ENCODE measurements around the gene EPN2. TPM values are rescaled to one million over a fixed set of nuclear protein-coding genes. Genes with fewer than 3 reads are reported as not detected.

EPN2 gene
- total and polyA plus RNA-seq, 10 of the 15 experiments (the other 5 are each of a cell fraction or from before 2014, with no cell fraction given), result 0.26 to 8.4 (median 4.7) TPM

GRCh38 chr17:19338031-19338990 lies 101.1 kb downstream of the EPN2 start (continued):
- no peak for TF ChIP-seq KLF5 (IDR thresholded peaks at IDR 0.05; ENCODE audit: partially characterized antibody)
- TF ChIP-seq CTCF (IDR thresholded peaks at IDR 0.05 in 2 of 3, conservative IDR thresholded peaks at IDR 0.05 in 1 of 3; ENCODE audit: control insufficient read depth in 2 of 3, extremely low read depth in 1 of 3, insufficient read depth in 1 of 3, low read depth in 3 of 3, low read length in 3 of 3), result peak; percentile 68 to 74 (median 73)
- no peak for TF ChIP-seq SUZ12 (IDR thresholded peaks at IDR 0.05; ENCODE audit: unreplicated experiment)
- no peak for TF ChIP-seq EED (IDR thresholded peaks at IDR 0.05; ENCODE audit: low read depth)
- TF ChIP-seq POU2F2 (IDR thresholded peaks at IDR 0.05; ENCODE audit: borderline replicate concordance, low read depth, low read length), result no peak
- 0 out of 2 replicates have a peak, but pooled peaks have one; percentile 14 for TF ChIP-seq NR2F1 (conservative IDR thresholded peaks at IDR 0.05)
- TF ChIP-seq SMAD5 (IDR thresholded peaks at IDR 0.05; ENCODE audit: low read depth), result no peak

- in situ Hi-C loops (cut with MboI), result loop anchor here (5.0 kb wide), 1 partner anchor 87 kb away; no protein-coding TSS in a partner anchor
- intact Hi-C loops (cut with micrococcal nuclease; ENCODE audit: unreplicated experiment), result no loop called here
- WGBS (ENCODE audit: insufficient coverage, insufficient replicate concordance, low lambda C conversion rate, missing lambda C conversion rate), result 50% methylated on average over 2 of the region's 2 CpGs
- TF ChIP-seq HDAC2 (IDR thresholded peaks at IDR 0.05) (no peak), USF1 (IDR thresholded peaks at IDR 0.05; ENCODE audit: borderline replicate concordance, extremely low read length, insufficient read depth, low read depth, low read length) (no peak), STAT1 (conservative IDR thresholded peaks at IDR 0.05) (no peak), NR2F1 (conservative IDR thresholded peaks at IDR 0.05) (no peak), MYB (IDR thresholded peaks at IDR 0.05; ENCODE audit: borderline replicate concordance, low read depth, low read length) (no peak), GABPA (IDR thresholded peaks at IDR 0.05; ENCODE audit: low read depth) (no peak), ETV6 (conservative IDR thresholded peaks at IDR 0.05 in 1 of 2, IDR thresholded peaks at IDR 0.05 in 1 of 2; ENCODE audit: borderline replicate concordance in 1 of 2, low read depth in 1 of 2) (no peak), CEBPB (IDR thresholded peaks at IDR 0.05; ENCODE audit: borderline replicate concordance in 1 of 2, low read depth in 2 of 2, low read length in 2 of 2) (no peak), EED (IDR thresholded peaks at IDR 0.05; ENCODE audit: low read depth) (no peak), SMC3 (IDR thresholded peaks at IDR 0.05; ENCODE audit: borderline replicate concordance, low read length) (no peak), KLF5 (IDR thresholded peaks at IDR 0.05; ENCODE audit: partially characterized antibody) (no peak)
Measured at GRCh38 chr17:19339341-19339815, 102.2 kb downstream of the EPN2 start.

More at GRCh38 chr17:19339341-19339815, 102.2 kb downstream of the EPN2 start:
- Histone ChIP-seq H3K9me3 (replicated peaks; ENCODE audit: control insufficient read depth, insufficient read depth, low read length) (no peaks in the 10 kb centered on the region), H4K20me1 (ENCODE audit: control insufficient read depth, insufficient read depth) (no peaks in the 10 kb centered on the region), H2AFZ (ENCODE audit: control insufficient read depth, low read depth, low read length) (no peak overlapping the region), H3K27ac (ENCODE audit: control insufficient read depth, insufficient read depth) (no peak overlapping the region), H3K9ac (ENCODE audit: control insufficient read depth, insufficient read depth, low read length) (no peak overlapping the region), H3K36me3 (ENCODE audit: control insufficient read depth in 2 of 2, insufficient read depth in 2 of 2, low read length in 1 of 2) (no peaks in the 10 kb centered on the region), H3K79me2 (ENCODE audit: control insufficient read depth, insufficient read depth, low read length) (no peaks in the 10 kb centered on the region), H3K4me2 (ENCODE audit: control insufficient read depth, insufficient read depth) (no peak overlapping the region), H3K4me3 (no peak overlapping the region), H3K27me3 (replicated peaks in 1 of 2; ENCODE audit: control insufficient read depth in 2 of 2, insufficient read depth in 2 of 2, low read length in 1 of 2) (no peaks in the 10 kb centered on the region; a peak in 1 of 4 replicates), H3K4me1 (ENCODE audit: control insufficient read depth, insufficient read depth, low read length) (no peaks in the 10 kb centered on the region)
- FAIRE-seq (no peak), DNase-seq (ENCODE audit: low read depth, low spot score) (no peak), ATAC-seq (no peak)
- ChIA-PET RAD21 (ENCODE audit: unreplicated experiment) (no interaction called here), SMC1A (ENCODE audit: uncharacterized antibody, unreplicated experiment) (interaction anchor here (0.8 to 2.0 kb wide), 5 partner anchors 14 to 115 kb away, joined by 3 to 11 read pairs (median 3); no protein-coding TSS in a partner anchor), CTCF (interaction anchor here (1.1 to 2.8 kb wide), 3 partner anchors 17 to 100 kb away, joined by 3 to 20 read pairs (median 8); partner anchors contain the start of gene B9D1), POLR2A (no interaction called here)
- BruUV-seq (replicated peaks), result no TSS peak

Measured in GM12878 (cell line).